Adrenal gland (tissue), 5 donors: Measurements from ENCODE around the gene SCFD2.

Experiments
- CTCF ChIP-seq, 6 experiments: fragments of 450-650 bp in 4 of 6; fragments of 200-600 bp in 2 of 6; sonication (generic) in 1 of 6; IDR thresholded peaks; 1 replicate in 5 of 6; 2 replicates in 1 of 6; pipeline versions ENCODE4 v1.5.1 to v1.8.0; 2016 to 2021; ENCODE audit warnings: antibody characterized with exemption in 6 of 6, mild to moderate bottlenecking in 2 of 6, moderate library complexity in 1 of 6
- POLR2A ChIP-seq, 2 donors: fragments of 450-650 bp; IDR thresholded peaks; one replicate each; pipeline ENCODE4 v1.6.1; 2017; ENCODE audit warnings: antibody characterized with exemption in 2 of 2, mild to moderate bottlenecking in 2 of 2, moderate library complexity in 1 of 2
- donor health status: DM: no; HTN: no; CAD: no.

- TF ChIP-seq CTCF (IDR thresholded peaks at IDR 0.05), result no peak
- no peak for TF ChIP-seq POLR2A (IDR thresholded peaks at IDR 0.05)
Measured at GRCh38 chr4:53094040-53094439, 271.8 kb downstream of the SCFD2 start.
